ENCODE measurements around the gene VWA5B2.

DNA sequence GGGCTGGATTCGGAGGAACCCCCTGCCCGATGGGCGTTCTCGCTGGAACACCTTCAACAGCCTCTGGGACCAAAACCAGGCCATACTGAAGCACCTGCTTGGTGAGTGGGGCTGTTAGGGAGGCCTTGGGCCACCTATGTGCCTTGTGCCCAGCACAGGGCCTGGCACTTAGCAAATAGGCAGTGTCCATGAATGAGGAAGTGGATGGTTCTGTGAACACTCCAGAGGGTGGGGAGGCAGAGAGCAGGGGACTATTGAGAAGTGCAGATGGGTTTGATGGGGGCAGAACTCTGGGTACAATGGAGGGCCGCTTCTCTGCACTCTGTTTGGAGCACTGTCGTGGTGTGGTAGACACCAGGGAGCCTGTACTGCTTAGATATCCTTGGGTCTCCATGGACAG is 48.0 kb downstream of the VWA5B2 start:
- TF ChIP-seq JUNB (IDR thresholded peaks at IDR 0.05; ENCODE audit: unreplicated experiment) = no peak
- TF ChIP-seq, protein P1, sequence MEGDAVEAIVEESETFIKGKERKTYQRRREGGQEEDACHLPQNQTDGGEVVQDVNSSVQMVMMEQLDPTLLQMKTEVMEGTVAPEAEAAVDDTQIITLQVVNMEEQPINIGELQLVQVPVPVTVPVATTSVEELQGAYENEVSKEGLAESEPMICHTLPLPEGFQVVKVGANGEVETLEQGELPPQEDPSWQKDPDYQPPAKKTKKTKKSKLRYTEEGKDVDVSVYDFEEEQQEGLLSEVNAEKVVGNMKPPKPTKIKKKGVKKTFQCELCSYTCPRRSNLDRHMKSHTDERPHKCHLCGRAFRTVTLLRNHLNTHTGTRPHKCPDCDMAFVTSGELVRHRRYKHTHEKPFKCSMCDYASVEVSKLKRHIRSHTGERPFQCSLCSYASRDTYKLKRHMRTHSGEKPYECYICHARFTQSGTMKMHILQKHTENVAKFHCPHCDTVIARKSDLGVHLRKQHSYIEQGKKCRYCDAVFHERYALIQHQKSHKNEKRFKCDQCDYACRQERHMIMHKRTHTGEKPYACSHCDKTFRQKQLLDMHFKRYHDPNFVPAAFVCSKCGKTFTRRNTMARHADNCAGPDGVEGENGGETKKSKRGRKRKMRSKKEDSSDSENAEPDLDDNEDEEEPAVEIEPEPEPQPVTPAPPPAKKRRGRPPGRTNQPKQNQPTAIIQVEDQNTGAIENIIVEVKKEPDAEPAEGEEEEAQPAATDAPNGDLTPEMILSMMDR (conservative IDR thresholded peaks at IDR 0.05; ENCODE audit: low read depth in 2 of 2) = no peak
- no peak for TF ChIP-seq POLR2AphosphoS5 (IDR thresholded peaks at IDR 0.05; ENCODE audit: low read depth)
- TF ChIP-seq, protein P2, sequence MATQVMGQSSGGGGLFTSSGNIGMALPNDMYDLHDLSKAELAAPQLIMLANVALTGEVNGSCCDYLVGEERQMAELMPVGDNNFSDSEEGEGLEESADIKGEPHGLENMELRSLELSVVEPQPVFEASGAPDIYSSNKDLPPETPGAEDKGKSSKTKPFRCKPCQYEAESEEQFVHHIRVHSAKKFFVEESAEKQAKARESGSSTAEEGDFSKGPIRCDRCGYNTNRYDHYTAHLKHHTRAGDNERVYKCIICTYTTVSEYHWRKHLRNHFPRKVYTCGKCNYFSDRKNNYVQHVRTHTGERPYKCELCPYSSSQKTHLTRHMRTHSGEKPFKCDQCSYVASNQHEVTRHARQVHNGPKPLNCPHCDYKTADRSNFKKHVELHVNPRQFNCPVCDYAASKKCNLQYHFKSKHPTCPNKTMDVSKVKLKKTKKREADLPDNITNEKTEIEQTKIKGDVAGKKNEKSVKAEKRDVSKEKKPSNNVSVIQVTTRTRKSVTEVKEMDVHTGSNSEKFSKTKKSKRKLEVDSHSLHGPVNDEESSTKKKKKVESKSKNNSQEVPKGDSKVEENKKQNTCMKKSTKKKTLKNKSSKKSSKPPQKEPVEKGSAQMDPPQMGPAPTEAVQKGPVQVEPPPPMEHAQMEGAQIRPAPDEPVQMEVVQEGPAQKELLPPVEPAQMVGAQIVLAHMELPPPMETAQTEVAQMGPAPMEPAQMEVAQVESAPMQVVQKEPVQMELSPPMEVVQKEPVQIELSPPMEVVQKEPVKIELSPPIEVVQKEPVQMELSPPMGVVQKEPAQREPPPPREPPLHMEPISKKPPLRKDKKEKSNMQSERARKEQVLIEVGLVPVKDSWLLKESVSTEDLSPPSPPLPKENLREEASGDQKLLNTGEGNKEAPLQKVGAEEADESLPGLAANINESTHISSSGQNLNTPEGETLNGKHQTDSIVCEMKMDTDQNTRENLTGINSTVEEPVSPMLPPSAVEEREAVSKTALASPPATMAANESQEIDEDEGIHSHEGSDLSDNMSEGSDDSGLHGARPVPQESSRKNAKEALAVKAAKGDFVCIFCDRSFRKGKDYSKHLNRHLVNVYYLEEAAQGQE (IDR thresholded peaks at IDR 0.05; ENCODE audit: unreplicated experiment) = no peak
- TF ChIP-seq CREB1 (CRISPR knock-in tag; IDR thresholded peaks at IDR 0.05; ENCODE audit: low read depth) = no peak
- TF ChIP-seq EZH2phosphoT487 (IDR thresholded peaks at IDR 0.05; ENCODE audit: unreplicated experiment) = no peak
- no peak for TF ChIP-seq EZH2 (IDR thresholded peaks at IDR 0.05; ENCODE audit: low read depth, unreplicated experiment)
- TF ChIP-seq NANOG (IDR thresholded peaks at IDR 0.05; ENCODE audit: borderline replicate concordance) = no peak
- TF ChIP-seq STAT1 (IDR thresholded peaks at IDR 0.05; ENCODE audit: unreplicated experiment) = no peak
- TF ChIP-seq, protein P3, sequence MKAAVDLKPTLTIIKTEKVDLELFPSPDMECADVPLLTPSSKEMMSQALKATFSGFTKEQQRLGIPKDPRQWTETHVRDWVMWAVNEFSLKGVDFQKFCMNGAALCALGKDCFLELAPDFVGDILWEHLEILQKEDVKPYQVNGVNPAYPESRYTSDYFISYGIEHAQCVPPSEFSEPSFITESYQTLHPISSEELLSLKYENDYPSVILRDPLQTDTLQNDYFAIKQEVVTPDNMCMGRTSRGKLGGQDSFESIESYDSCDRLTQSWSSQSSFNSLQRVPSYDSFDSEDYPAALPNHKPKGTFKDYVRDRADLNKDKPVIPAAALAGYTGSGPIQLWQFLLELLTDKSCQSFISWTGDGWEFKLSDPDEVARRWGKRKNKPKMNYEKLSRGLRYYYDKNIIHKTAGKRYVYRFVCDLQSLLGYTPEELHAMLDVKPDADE (IDR thresholded peaks at IDR 0.05) = no peak
- TF ChIP-seq ZNF331 (CRISPR knock-in tag; IDR thresholded peaks at IDR 0.05; ENCODE audit: low read depth) = no peak
- no peak for TF ChIP-seq ZNF114 (CRISPR knock-in tag; IDR thresholded peaks at IDR 0.05)
- TF ChIP-seq, protein P4, sequence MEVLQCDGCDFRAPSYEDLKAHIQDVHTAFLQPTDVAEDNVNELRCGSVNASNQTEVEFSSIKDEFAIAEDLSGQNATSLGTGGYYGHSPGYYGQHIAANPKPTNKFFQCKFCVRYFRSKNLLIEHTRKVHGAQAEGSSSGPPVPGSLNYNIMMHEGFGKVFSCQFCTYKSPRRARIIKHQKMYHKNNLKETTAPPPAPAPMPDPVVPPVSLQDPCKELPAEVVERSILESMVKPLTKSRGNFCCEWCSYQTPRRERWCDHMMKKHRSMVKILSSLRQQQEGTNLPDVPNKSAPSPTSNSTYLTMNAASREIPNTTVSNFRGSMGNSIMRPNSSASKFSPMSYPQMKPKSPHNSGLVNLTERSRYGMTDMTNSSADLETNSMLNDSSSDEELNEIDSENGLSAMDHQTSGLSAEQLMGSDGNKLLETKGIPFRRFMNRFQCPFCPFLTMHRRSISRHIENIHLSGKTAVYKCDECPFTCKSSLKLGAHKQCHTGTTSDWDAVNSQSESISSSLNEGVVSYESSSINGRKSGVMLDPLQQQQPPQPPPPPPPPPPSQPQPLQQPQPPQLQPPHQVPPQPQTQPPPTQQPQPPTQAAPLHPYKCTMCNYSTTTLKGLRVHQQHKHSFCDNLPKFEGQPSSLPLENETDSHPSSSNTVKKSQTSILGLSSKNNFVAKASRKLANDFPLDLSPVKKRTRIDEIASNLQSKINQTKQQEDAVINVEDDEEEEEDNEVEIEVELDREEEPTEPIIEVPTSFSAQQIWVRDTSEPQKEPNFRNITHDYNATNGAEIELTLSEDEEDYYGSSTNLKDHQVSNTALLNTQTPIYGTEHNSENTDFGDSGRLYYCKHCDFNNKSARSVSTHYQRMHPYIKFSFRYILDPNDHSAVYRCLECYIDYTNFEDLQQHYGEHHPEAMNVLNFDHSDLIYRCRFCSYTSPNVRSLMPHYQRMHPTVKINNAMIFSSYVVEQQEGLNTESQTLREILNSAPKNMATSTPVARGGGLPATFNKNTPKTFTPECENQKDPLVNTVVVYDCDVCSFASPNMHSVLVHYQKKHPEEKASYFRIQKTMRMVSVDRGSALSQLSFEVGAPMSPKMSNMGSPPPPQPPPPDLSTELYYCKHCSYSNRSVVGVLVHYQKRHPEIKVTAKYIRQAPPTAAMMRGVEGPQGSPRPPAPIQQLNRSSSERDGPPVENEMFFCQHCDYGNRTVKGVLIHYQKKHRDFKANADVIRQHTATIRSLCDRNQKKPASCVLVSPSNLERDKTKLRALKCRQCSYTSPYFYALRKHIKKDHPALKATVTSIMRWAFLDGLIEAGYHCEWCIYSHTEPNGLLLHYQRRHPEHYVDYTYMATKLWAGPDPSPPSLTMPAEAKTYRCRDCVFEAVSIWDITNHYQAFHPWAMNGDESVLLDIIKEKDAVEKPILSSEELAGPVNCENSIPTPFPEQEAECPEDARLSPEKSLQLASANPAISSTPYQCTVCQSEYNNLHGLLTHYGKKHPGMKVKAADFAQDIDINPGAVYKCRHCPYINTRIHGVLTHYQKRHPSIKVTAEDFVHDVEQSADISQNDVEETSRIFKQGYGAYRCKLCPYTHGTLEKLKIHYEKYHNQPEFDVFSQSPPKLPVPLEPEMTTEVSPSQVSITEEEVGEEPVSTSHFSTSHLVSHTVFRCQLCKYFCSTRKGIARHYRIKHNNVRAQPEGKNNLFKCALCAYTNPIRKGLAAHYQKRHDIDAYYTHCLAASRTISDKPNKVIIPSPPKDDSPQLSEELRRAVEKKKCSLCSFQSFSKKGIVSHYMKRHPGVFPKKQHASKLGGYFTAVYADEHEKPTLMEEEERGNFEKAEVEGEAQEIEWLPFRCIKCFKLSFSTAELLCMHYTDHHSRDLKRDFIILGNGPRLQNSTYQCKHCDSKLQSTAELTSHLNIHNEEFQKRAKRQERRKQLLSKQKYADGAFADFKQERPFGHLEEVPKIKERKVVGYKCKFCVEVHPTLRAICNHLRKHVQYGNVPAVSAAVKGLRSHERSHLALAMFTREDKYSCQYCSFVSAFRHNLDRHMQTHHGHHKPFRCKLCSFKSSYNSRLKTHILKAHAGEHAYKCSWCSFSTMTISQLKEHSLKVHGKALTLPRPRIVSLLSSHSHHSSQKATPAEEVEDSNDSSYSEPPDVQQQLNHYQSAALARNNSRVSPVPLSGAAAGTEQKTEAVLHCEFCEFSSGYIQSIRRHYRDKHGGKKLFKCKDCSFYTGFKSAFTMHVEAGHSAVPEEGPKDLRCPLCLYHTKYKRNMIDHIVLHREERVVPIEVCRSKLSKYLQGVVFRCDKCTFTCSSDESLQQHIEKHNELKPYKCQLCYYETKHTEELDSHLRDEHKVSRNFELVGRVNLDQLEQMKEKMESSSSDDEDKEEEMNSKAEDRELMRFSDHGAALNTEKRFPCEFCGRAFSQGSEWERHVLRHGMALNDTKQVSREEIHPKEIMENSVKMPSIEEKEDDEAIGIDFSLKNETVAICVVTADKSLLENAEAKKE (CRISPR knock-in tag; IDR thresholded peaks at IDR 0.05) = no peak
